Cardiac muscle cell (in vitro differentiated cells and primary cell): ENCODE results near the gene C13orf46. TPM values are rescaled to one million over a fixed set of nuclear protein-coding genes. Genes with fewer than 3 reads are reported as not detected.
A peak's percentile ranks its signal among the peaks of the same experiment; 100 is the strongest.

Experiments
- DNase-seq, 2 donors: peaks; one replicate each; pipeline versions ENCODE4 v3.0.0 to v3.0.0-alpha.2; 2010 to 2017; ENCODE audit warnings: low read depth in 1 of 2, low spot score in 1 of 2
- H3K27ac ChIP-seq: fragments of 200-600 bp; sonication (generic); 2 replicates; pipeline ENCODE4 v1.5.1; 2016
- H3K27me3 ChIP-seq: fragments of 200-600 bp; sonication (generic); 2 replicates; pipeline ENCODE4 v1.6.0; 2016; ENCODE audit warnings: control low read depth
- H3K36me3 ChIP-seq: fragments of 200-600 bp; sonication (generic); 2 replicates; pipeline ENCODE4 v1.5.1; 2016; ENCODE audit warnings: control low read depth
- H3K4me1 ChIP-seq: fragments of 200-600 bp; sonication (generic); 2 replicates; pipeline ENCODE4 v1.8.1; 2017; ENCODE audit warnings: low read depth, mild to moderate bottlenecking, mixed run types
- H3K4me3 ChIP-seq: fragments of 200-600 bp; sonication (generic); 2 replicates; pipeline ENCODE4 v1.5.1; 2016; ENCODE audit warnings: mild to moderate bottlenecking
- H3K9me3 ChIP-seq: fragments of 200-600 bp; sonication (generic); 2 replicates; pipeline ENCODE4 v1.5.1; 2017; ENCODE audit warnings: low read depth, mild to moderate bottlenecking, control low read depth
- CTCF ChIP-seq: IDR thresholded peaks from 2 replicates; pipeline ENCODE4 v1.5.1; 2012; ENCODE audit warnings: low read depth, mild to moderate bottlenecking, low read length
- polyA plus RNA-seq: library from polyadenylated mRNA; unstranded; fragments of >200 nt; fragmentation: Nextera tagmentation; extraction: Ambion mirVana; gene quantifications from 2 replicates; pipeline ENCODE4 v1.2.1, GENCODE V29; 2016
- total RNA-seq: library from RNA; depleted of rRNA; stranded (reverse); fragments of >200 nt; gene quantifications from 2 replicates; pipeline ENCODE4 v1.2.3, GENCODE V29; 2016

Gene C13orf46
- total and polyA plus RNA-seq, 2 experiments from 2014 or later: 0.35 TPM; not detected in 1

- H3K9me3 ChIP-seq: no peaks in the 10 kb centered on the region
- TF ChIP-seq CTCF: no peak
- peaks cover 2% of the 10 kb centered on the region for H3K36me3 ChIP-seq
- H3K27me3 ChIP-seq: no peaks in the 10 kb centered on the region
- no peaks in the 10 kb centered on the region for H3K4me1 ChIP-seq
- no peak for DNase-seq
- no peak overlapping the region for H3K27ac ChIP-seq
- H3K4me3 ChIP-seq: no peak overlapping the region
Observed at GRCh38 chr13:113971471-113972231, 2.2 kb downstream of the C13orf46 start.

GRCh38 chr13:113970810-113971470, 2.9 kb downstream of the C13orf46 start:
- Histone ChIP-seq H3K27me3 (no peaks in the 10 kb centered on the region), H3K27ac (no peak overlapping the region), H3K4me3 (no peak overlapping the region), H3K36me3 (peaks cover 2% of the 10 kb centered on the region), H3K9me3 (no peaks in the 10 kb centered on the region), H3K4me1 (no peaks in the 10 kb centered on the region)
- TF ChIP-seq CTCF: no peak
- DNase-seq: peak in 1 of 2 donors; percentile 70

GRCh38 chr13:113969973-113970611, 3.8 kb downstream of the C13orf46 start:
- no peak for TF ChIP-seq CTCF

DNA sequence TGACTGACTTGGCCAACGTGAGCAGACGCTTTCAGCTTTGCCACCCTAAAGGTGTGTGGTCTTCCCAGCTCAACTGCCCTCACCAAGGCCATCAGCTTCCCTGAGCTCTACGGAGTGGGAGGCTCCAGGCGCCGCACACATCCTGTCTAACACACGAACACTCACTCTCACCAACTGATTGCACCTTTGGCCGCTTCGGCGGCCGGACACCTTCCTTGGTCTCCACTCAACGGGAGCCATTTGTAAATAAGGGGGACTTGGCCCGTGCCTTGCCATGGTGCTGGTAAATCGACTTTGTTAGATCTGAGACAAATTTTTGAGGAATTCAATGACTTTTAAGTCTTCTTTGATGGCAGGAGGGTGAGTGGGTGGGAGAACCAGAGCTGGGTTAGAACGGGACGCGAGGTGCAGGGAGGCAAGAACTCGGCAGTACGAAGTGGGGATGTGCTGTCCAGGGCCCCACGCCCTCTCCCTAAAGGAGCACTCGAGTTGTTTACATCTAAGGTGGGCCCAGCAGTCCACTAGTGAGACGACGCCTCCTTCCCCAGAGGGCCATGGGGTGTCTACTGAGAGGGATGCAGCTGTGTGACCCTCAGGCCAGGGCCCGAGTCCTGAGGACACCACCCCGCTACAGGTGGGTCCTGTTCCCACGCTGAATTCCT, 4.4 kb downstream of the C13orf46 start:
- Histone ChIP-seq H3K4me1 (no peaks in the 10 kb centered on the region), H3K27me3 (no peaks in the 10 kb centered on the region), H3K4me3 (no peak overlapping the region), H3K27ac (no peak overlapping the region), H3K36me3 (no peaks in the 10 kb centered on the region), H3K9me3 (no peaks in the 10 kb centered on the region)
- no peak for TF ChIP-seq CTCF
- no peak for DNase-seq

More at GRCh38 chr13:113969973-113970611, 3.8 kb downstream of the C13orf46 start:
- DNase-seq: no peak
- Histone ChIP-seq H3K4me1 (no peaks in the 10 kb centered on the region), H3K27me3 (no peaks in the 10 kb centered on the region), H3K27ac (no peak overlapping the region), H3K9me3 (no peaks in the 10 kb centered on the region), H3K4me3 (no peak overlapping the region), H3K36me3 (no peaks in the 10 kb centered on the region)
